ENCODE results near the gene NQO2.
A peak's percentile ranks its signal among the peaks of the same experiment; 100 is the strongest.
"Not testable (repeated sequence)": the region's sequence is repeated elsewhere in the genome, so short reads cannot be mapped to it uniquely, and the experiment has no call there.

The NQO2 gene

GRCh38 chr6:3005077-3005476 lies 5.4 kb downstream of the NQO2 start:
- in situ Hi-C loops (cut with HindIII; ENCODE audit: low pct_unique_long_range_greater_than_20kb, low sequenced_read_pairs) = no loop called here
- no peak for DNase-seq (ENCODE audit: low read depth in 1 of 2, low spot score in 1 of 2)
- TF ChIP-seq JUND (IDR thresholded peaks at IDR 0.05; ENCODE audit: low read depth) = no peak

- DNase-seq (ENCODE audit: low read depth in 1 of 2, low spot score in 1 of 2) = no peak
- in situ Hi-C loops (cut with HindIII; ENCODE audit: low pct_unique_long_range_greater_than_20kb, low sequenced_read_pairs) = no loop called here
- no peak for TF ChIP-seq JUND (IDR thresholded peaks at IDR 0.05; ENCODE audit: low read depth)
Measured at GRCh38 chr6:3005874-3006273, 6.2 kb downstream of the NQO2 start.

DNA sequence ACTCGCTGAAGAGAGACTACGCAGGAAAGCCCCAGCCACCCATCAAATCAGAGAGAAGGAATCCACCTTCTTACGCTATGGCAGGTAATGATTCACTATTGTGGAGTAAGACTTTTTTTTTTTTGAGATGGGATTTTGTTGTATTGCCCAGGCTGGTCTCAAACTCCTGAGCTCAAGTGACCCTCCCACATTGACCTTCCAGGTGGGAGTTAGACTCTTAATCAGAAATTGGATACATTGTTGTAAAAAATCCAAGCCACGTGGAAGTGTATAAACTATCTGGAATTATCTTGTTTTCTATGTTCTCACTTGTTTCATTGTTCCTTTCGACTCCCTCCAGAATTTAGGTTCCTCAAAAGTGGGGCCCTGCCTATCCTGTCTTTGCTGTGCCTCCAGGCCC lies 6.8 kb downstream of the NQO2 start:
- in situ Hi-C loops (cut with HindIII; ENCODE audit: low pct_unique_long_range_greater_than_20kb, low sequenced_read_pairs) = no loop called here
- DNase-seq (ENCODE audit: low read depth in 1 of 2, low spot score in 1 of 2) = no peak
- no peak for TF ChIP-seq JUND (IDR thresholded peaks at IDR 0.05; ENCODE audit: low read depth)

DNA sequence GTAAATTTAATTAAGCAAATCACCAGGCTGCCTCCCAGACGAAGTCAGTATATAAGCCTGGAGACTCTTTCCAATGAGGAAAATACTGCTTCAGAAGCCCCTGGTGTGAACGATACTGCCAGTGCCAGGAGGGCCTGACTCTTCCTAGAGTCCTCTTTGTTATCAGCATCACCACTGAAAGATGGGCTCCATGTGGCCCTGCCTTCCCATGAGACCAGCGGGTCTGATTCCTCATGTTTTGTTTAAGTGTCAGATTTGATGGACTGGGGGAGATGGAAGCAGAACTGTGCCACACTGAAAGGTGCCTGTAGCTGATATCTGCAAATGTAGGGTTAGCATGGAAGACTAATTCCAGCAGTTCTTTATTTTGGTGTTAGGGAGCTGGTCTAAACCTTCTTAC lies 7.9 kb downstream of the NQO2 start:
- in situ Hi-C loops (cut with HindIII; ENCODE audit: low pct_unique_long_range_greater_than_20kb, low sequenced_read_pairs) = no loop called here
- DNase-seq (ENCODE audit: low read depth in 1 of 2, low spot score in 1 of 2) = no peak
- TF ChIP-seq JUND (IDR thresholded peaks at IDR 0.05; ENCODE audit: low read depth) = no peak

DNA sequence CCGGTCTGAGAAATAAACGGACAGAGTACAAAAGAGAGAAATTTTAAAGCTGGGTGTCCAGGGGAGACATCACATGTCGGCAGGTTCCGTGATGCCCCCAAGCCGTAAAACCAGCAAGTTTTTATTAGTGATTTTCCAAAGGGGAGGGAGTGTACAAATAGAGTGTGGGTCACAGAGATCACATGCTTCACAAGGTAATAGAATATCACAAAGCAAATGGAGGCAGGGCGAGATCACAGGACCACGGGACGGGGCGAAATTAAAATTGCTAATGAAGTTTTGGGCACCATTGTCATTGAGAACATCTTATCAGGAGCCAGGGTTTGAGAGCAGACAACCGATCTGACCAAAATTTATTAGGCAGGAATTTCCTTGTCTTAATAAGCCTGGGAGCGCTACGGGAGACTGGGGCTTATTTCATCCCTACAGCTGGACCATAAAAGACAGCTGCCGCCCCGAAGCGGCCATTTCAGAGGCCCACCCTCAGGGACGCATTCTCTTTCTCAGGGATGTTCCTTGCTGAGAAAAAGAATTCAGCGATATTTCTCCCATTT lies 9.1 kb downstream of the NQO2 start:
- in situ Hi-C loops (cut with HindIII; ENCODE audit: low pct_unique_long_range_greater_than_20kb, low sequenced_read_pairs) = not testable (repeated sequence)

DNA sequence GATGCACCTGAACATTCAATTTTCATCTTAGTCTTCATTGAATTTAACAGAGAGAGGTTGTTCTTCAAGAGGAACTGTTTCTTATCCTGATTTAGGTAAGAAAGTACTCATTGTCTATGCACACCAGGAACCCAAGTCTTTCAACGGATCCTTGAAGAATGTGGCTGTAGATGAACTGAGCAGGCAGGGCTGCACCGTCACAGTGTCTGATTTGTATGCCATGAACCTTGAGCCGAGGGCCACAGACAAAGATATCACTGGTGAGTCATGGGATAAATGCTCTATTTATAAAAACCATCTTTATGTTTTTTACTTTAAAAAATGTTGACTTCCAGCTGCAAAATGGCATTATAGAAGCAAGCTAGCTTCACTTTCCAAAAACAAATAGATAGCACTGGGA lies 10.2 kb downstream of the NQO2 start:
- TF ChIP-seq JUND (IDR thresholded peaks at IDR 0.05; ENCODE audit: low read depth) = no peak
- DNase-seq (ENCODE audit: low read depth in 1 of 2, low spot score in 1 of 2) = no peak
- in situ Hi-C loops (cut with HindIII; ENCODE audit: low pct_unique_long_range_greater_than_20kb, low sequenced_read_pairs) = no loop called here

More for the DNA sequence above, 9.1 kb downstream of the NQO2 start:
- DNase-seq (ENCODE audit: low read depth in 1 of 2, low spot score in 1 of 2) = not testable (repeated sequence)

- no peak for TF ChIP-seq JUND (IDR thresholded peaks at IDR 0.05; ENCODE audit: low read depth)
Measured at GRCh38 chr6:3011158-3011557, 11.5 kb downstream of the NQO2 start.

DNA sequence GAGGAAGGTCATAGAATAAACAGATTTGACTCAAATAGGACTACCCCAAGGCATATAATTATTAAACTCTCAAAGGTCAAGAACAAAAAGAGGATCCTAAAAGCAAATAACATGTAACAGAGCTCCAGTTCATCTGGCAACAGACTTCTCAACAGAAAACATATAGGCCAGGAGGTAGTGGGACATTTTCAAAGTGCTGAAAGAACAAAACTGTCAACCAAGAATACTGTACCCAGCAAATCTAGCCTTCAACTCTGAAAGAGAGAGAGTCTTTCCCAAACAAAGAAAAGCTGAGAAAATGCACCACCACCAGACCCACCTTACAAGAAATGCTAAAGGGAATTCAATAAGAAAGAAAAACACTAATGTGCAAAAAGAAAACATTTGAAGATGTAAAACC lies 11.9 kb downstream of the NQO2 start:
- TF ChIP-seq JUND (IDR thresholded peaks at IDR 0.05; ENCODE audit: low read depth) = no peak
- in situ Hi-C loops (cut with HindIII; ENCODE audit: low pct_unique_long_range_greater_than_20kb, low sequenced_read_pairs) = no loop called here

More at GRCh38 chr6:3011158-3011557, 11.5 kb downstream of the NQO2 start:
- no peak for DNase-seq (ENCODE audit: low read depth in 1 of 2, low spot score in 1 of 2)
- in situ Hi-C loops (cut with HindIII; ENCODE audit: low pct_unique_long_range_greater_than_20kb, low sequenced_read_pairs) = no loop called here

GRCh38 chr6:3013486-3013885 lies 13.8 kb downstream of the NQO2 start:
- DNase-seq (ENCODE audit: low read depth in 1 of 2, low spot score in 1 of 2) = peak in 1 of 2 experiments; percentile 64
- TF ChIP-seq JUND (IDR thresholded peaks at IDR 0.05; ENCODE audit: low read depth) = no peak
- in situ Hi-C loops (cut with HindIII; ENCODE audit: low pct_unique_long_range_greater_than_20kb, low sequenced_read_pairs) = no loop called here

More for the DNA sequence above, 11.9 kb downstream of the NQO2 start:
- no peak for DNase-seq (ENCODE audit: low read depth in 1 of 2, low spot score in 1 of 2)

- in situ Hi-C loops (cut with HindIII; ENCODE audit: low pct_unique_long_range_greater_than_20kb, low sequenced_read_pairs) = no loop called here
- no peak for TF ChIP-seq JUND (IDR thresholded peaks at IDR 0.05; ENCODE audit: low read depth)
- no peak for DNase-seq (ENCODE audit: low read depth in 1 of 2, low spot score in 1 of 2)
Measured at GRCh38 chr6:3013901-3014674, 14.4 kb downstream of the NQO2 start.

DNA sequence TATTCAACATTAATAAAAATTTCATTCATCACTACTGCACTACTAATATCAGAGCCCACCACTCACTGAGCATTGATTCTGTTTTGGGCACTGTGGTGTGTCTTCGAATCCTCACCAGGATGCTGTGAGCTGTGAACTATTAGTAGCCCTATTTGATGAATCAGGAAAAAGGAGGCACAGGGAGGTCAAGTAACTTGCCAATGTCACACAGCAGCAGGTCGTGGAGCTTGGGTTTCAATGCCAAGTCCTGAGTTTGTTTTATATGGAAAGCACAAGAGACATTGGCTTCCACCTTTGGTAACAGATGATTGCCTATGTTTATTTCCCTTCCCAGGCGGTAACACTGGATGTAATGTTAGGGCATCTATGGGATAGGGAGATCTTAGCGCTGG lies 15.0 kb downstream of the NQO2 start:
- no peak for DNase-seq (ENCODE audit: low read depth in 1 of 2, low spot score in 1 of 2)
- in situ Hi-C loops (cut with HindIII; ENCODE audit: low pct_unique_long_range_greater_than_20kb, low sequenced_read_pairs) = no loop called here
- no peak for TF ChIP-seq JUND (IDR thresholded peaks at IDR 0.05; ENCODE audit: low read depth)

DNA sequence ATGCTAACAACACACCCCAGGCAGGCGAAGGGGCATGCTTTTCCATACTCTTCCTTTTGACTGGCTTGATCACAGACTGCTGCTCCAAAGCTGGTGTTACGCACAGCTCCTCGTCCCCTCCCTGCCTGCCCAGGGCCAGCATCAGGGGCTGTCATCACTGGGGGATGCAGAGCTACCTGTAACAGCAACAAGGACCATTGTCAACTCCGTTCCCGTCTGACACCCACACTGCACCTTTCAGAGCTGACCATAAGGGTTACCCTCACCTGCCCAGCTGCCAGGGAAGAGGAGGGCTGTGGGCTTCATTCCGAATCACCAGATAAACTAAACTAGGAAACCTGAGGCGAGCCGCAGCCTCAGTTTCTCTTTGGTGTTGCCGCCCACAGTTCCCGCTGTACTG lies 15.4 kb downstream of the NQO2 start:
- TF ChIP-seq JUND (IDR thresholded peaks at IDR 0.05; ENCODE audit: low read depth) = no peak
- in situ Hi-C loops (cut with HindIII; ENCODE audit: low pct_unique_long_range_greater_than_20kb, low sequenced_read_pairs) = no loop called here
- no peak for DNase-seq (ENCODE audit: low read depth in 1 of 2, low spot score in 1 of 2)

DNA sequence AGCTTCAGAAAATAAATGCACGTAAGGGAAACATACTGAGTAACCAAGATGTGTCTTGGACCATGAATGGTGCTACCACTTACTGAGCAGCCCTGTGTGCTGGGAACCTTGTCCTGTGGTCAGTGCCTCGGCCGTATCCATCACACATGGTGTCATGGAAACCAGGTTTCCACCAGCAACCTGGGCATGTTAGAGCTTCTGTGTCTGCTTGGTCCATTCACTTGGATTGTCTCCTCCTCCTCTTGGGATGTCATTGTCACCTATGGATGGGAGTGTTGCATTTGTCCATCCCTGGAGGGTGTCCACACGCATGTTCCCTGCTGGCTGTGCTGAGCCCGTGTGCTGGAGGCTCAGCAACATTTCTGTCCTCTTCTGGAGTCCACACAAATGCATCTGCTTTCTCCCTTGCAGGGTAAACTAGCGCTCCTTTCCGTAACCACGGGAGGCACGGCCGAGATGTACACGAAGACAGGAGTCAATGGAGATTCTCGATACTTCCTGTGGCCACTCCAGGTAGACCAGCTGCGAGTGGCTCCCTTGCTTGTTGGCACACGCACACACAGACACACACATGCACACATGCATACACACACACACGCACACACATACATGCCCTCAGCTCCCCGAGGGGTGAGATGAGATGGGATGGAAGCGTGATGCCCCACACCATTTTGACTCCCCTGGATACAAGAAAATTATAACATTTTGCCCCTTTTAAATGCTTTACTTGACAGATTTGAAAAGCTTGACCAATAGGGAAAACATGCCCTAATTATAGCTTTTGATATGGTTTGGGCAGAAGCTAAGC lies 17.0 kb downstream of the NQO2 start:
- TF ChIP-seq JUND (IDR thresholded peaks at IDR 0.05; ENCODE audit: low read depth) = no peak

More for the DNA sequence above, 17.0 kb downstream of the NQO2 start:
- no peak for DNase-seq (ENCODE audit: low read depth in 1 of 2, low spot score in 1 of 2)
- in situ Hi-C loops (cut with HindIII; ENCODE audit: low pct_unique_long_range_greater_than_20kb, low sequenced_read_pairs) = no loop called here
